Activated CD4-positive, alpha-beta T cell treated with anti-CD3 and anti-CD28 coated beads for 4 hours (primary cell): Measurements from ENCODE around the gene TRPM6.
"Not testable (repeated sequence)": the region's sequence is repeated elsewhere in the genome, so short reads cannot be mapped to it uniquely, and the experiment has no call there.

Experiments
- DNase-seq, 2 donors: peaks; one replicate each; pipeline ENCODE4 v3.0.0-alpha.2; 2020

Gene TRPM6, protein sequence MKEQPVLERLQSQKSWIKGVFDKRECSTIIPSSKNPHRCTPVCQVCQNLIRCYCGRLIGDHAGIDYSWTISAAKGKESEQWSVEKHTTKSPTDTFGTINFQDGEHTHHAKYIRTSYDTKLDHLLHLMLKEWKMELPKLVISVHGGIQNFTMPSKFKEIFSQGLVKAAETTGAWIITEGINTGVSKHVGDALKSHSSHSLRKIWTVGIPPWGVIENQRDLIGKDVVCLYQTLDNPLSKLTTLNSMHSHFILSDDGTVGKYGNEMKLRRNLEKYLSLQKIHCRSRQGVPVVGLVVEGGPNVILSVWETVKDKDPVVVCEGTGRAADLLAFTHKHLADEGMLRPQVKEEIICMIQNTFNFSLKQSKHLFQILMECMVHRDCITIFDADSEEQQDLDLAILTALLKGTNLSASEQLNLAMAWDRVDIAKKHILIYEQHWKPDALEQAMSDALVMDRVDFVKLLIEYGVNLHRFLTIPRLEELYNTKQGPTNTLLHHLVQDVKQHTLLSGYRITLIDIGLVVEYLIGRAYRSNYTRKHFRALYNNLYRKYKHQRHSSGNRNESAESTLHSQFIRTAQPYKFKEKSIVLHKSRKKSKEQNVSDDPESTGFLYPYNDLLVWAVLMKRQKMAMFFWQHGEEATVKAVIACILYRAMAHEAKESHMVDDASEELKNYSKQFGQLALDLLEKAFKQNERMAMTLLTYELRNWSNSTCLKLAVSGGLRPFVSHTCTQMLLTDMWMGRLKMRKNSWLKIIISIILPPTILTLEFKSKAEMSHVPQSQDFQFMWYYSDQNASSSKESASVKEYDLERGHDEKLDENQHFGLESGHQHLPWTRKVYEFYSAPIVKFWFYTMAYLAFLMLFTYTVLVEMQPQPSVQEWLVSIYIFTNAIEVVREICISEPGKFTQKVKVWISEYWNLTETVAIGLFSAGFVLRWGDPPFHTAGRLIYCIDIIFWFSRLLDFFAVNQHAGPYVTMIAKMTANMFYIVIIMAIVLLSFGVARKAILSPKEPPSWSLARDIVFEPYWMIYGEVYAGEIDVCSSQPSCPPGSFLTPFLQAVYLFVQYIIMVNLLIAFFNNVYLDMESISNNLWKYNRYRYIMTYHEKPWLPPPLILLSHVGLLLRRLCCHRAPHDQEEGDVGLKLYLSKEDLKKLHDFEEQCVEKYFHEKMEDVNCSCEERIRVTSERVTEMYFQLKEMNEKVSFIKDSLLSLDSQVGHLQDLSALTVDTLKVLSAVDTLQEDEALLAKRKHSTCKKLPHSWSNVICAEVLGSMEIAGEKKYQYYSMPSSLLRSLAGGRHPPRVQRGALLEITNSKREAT (N-terminal part only)

GRCh38 chr9:74887041-74887980 is at the start of gene TRPM6:
Gene TRPM6 (minus strand): TSS chr9:74887921. CDS start chr9:74887856, 65 bp downstream.
- peak; percentile 4 to 5 for DNase-seq

GRCh38 chr9:74935008-74935407 is 47.3 kb upstream of the TRPM6 start:
- DNase-seq, result no peak

DNA sequence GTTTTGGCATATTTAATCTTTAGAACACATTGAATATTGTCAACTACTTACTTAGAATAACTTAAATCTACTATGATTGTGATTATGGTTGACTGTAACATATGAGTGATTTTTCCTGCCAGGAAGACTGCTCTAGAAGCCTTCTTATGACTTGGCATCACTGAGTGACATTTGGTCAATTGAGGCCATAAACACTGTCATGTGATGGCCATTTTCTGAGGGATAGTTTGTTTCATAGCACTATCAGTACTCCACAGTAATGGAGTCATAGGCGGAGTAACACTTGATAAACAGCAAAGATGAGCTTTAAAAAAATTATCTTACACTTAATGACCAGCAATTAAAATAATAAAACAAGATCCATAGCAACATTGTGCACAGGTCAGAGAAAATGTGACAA is 34.0 kb upstream of the TRPM6 start:
- no peak for DNase-seq

DNA sequence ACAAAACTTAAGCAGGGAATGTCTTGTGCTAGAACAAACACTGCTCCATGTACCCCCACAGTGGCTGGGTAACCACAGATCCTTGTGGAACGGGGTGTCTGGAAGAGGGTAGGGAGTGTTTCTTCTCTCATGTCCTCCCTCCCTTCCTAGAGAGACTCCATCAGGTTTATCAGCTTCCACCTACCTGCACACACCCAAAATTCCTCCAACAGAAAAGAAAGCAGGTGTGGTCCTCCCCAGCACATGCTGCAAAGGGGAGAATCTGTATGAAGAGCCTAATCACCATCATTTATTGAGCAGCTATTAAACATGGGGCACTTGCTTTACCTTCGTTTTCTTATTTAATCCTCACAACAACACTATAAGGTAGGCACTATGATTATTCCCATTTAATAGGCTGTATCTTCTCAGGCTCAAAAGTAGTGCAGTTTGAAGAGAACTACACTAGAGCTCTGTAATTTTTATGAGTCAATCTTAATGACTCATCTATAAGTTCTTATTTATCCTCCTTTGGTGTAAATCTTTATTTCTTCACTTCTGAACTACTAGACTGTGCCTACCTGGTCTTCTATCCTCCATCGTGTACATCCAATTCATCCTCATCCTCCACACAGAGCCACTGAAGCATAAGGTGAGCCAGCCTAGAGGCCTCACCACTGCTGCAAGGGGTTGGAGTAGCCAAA is 33.4 kb upstream of the TRPM6 start:
- DNase-seq, result no peak

DNA sequence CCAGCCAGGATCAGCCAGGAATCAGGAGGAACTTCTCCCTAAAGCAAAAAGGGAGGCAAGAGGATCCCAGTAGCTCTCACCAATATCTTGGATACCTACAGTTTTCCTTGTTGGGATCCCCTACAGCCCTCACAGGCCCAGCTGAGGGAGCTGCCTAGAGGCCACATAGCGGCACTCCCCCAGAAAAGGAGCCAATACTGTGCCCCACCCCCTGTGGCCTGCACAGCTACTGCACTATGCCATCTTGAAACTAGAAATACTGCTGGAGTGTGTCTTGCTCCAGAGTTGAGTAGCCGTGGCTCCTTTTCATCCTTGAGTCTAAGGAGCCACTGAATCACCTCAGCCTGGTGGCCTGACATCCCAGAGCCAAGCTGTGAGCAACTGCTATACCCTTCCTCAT is 22.3 kb upstream of the TRPM6 start:
- DNase-seq, result no peak

DNA sequence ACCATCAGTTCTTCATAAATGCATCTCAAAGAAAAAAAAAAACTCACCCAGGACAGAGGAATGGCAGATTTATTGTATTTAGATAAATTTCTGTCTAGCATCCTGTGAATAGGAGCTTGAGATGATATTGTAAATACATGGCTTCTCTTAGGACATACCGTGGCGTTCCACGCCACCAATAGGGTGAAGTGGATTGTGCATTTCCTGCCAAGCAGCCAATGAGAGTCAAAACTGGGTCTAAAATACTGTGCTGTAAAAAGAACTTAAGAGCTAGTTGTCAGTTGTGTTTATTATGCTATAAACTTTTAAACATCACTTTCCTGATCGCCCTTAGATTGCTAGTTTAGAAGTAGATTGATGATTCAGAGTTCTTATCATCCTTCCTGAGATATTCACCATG is 20.9 kb upstream of the TRPM6 start:
- DNase-seq, result no peak

- no peak for DNase-seq
Measured at GRCh38 chr9:74907085-74907484, 19.4 kb upstream of the TRPM6 start.

- DNase-seq, result no peak
Measured at GRCh38 chr9:74901001-74901400, 13.3 kb upstream of the TRPM6 start.

DNA sequence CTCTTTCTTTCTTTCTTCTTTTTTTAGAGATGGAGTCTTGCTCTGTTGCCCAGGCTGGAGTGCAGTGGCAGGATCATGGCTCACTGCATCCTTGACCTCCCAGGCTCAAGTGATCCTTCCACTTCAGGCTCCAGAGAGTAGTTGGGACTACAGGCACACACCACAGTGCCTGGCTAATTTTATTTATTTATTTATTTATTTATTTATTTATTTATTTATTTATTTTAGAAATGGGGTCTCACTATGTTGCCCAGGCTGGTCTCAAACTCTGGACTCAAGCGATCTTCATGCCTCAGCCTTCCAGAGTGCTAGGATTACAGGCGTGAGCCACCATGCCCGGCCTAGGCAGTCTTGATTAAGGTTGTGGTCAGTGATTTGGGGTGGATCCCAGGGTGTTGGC is 728 bp upstream of the TRPM6 start:
- DNase-seq, result not testable (repeated sequence)

DNA sequence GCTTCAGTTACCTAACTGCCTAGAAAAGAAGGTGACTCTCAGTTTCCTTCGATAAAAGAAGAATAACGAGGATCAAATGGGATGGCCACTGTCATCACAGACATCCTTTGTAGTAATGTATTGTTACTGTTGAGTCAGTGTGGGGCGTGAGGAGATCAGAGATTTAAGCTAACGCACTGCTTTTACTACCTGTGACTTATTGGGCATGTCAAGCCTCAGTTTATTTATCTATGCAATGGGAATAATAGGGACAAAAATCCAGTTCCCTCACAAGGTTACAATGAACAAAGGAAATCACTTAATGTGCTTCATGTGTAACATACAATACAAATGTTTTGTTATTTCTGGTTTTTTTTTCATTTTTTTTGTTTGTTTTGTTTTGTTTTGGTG is 255 bp upstream of the TRPM6 start:
- DNase-seq, result no peak

DNA sequence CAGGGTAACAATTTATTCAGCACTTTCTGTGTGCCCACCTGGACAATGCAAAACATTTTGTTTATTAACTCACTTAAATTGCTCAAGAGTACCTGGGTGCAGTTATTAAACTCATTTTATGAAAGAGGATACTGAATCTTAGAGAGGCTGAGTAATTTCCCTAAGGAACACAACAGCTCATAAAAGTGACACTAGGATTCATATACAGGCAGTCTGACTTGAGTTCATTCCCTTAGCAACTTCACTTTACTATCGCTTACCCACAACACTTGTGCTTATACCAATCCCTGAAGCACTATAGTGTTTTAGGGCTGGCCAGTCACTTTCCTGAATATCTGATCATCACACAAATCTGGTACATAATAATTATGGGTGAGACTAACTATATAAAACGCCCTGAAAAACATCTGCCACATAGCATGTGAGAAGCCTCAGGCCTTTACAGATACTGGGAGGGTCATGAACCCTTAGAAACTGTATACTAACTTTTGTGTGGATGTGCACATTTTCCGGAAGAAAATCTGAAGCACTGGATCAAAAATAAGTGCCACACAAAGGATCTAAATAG is 11.3 kb downstream of the TRPM6 start:
- DNase-seq, result no peak

- no peak for DNase-seq
Measured at GRCh38 chr9:74875656-74876055, 12.1 kb downstream of the TRPM6 start.

DNA sequence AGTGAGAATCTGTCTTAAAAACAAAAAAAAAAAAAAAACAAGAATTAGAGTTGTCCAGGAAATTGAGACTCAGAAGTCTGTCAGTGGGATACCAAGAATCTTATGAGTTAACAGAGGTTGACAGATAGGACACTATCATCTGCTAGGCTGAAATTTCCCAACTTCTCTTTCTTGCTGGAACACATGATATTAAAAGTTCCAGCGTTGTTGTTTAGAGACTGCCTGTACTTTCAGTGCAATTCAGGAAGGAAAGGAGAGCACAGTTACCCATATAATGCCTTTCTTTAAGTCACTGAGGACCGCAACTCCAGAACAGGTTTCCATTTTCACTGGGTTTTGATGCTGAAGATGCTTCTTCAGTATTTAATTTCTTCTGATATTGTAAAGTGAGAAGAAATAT is 13.5 kb downstream of the TRPM6 start:
- DNase-seq, result no peak

- no peak for DNase-seq
Measured at GRCh38 chr9:74872619-74873233, 15.0 kb downstream of the TRPM6 start.

DNA sequence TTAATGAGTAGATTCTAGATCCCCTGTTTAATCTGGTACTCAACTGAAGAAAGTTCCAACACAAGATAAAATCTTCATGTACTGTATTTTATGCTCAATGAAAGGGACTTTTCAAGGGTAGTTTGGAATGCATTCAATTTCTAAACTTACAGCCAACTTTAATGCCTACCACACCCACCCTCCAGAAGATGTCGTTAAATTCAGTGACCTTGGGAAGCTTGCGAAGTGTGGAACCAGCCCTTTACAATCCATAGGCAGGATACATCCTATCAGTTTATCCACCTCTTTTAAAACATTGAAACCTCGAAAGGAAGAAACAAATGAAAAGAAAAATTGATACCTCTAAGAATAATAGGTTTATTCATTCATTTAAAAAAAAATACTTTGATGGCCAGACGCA is 20.2 kb downstream of the TRPM6 start:
- no peak for DNase-seq

- no peak for DNase-seq
Measured at GRCh38 chr9:74865177-74865576, 22.5 kb downstream of the TRPM6 start.

- DNase-seq, result no peak
Measured at GRCh38 chr9:74861773-74862474, 25.8 kb downstream of the TRPM6 start.

GRCh38 chr9:74861071-74861470 is 26.6 kb downstream of the TRPM6 start:
- DNase-seq, result no peak

GRCh38 chr9:74860247-74860646 is 27.5 kb downstream of the TRPM6 start:
- not testable (repeated sequence) for DNase-seq

DNA sequence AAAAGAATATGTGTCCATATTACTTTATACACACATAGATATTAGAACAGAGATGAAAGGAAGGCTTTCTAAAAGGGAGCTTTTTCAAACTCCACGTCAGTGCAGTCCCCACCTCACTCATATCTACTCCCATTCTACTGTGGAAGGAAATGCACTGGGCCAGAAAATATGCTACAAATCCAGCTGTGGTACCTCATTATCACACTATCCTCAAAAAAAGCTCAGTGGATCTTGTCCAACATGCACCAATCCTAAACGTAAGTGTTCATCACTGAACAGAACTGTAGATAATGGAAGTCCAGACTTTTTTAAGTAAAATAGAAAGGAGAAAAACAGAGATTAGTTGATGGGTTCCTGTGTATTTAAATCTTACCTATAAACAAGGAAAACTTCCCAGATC is 27.9 kb downstream of the TRPM6 start:
- DNase-seq, result no peak
